AG09309 (cell line): ENCODE data around the gene CADM3.

Experiments
- DNase-seq: peaks from one replicate; pipeline ENCODE4 v3.0.0-alpha.2; 2010; ENCODE audit warnings: low read depth
- H3K4me3 ChIP-seq: 2 replicates; pipeline ENCODE4 v1.5.1; 2011; ENCODE audit warnings: mild to moderate bottlenecking, low read depth, low read length, moderate library complexity; ENCODE audit not compliant: control insufficient read depth
- CTCF ChIP-seq: IDR thresholded peaks from 2 replicates; pipeline ENCODE4 v1.5.1; 2011; ENCODE audit warnings: mild to moderate bottlenecking, low read depth, low read length, inconsistent platforms; ENCODE audit not compliant: insufficient read depth, control insufficient read depth; ENCODE audit errors: missing control alignments

The CADM3 gene

GRCh38 chr1:159208175-159208825 lies 36.9 kb downstream of the CADM3 start:
- no peak overlapping the region for H3K4me3 ChIP-seq
- TF ChIP-seq CTCF, result no peak
- DNase-seq, result no peak

- DNase-seq, result no peak
- no peak for TF ChIP-seq CTCF
Measured at GRCh38 chr1:159209061-159209460, 37.6 kb downstream of the CADM3 start.

GRCh38 chr1:159211331-159212136 lies 40.1 kb downstream of the CADM3 start:
- H3K4me3 ChIP-seq, result no peak overlapping the region
- peak; percentile 83 for TF ChIP-seq CTCF
- DNase-seq, result no peak

More at GRCh38 chr1:159209061-159209460, 37.6 kb downstream of the CADM3 start:
- H3K4me3 ChIP-seq, result no peak overlapping the region

- TF ChIP-seq CTCF, result no peak
- H3K4me3 ChIP-seq, result no peak overlapping the region
- DNase-seq, result no peak
Measured at GRCh38 chr1:159212596-159212995, 41.2 kb downstream of the CADM3 start.

- TF ChIP-seq CTCF, result peak; percentile 87
- no peak for DNase-seq
- H3K4me3 ChIP-seq, result no peak overlapping the region
Measured at GRCh38 chr1:159214149-159214760, 42.8 kb downstream of the CADM3 start.

- no peak for TF ChIP-seq CTCF
- H3K4me3 ChIP-seq, result no peak overlapping the region
- DNase-seq, result no peak
Measured at GRCh38 chr1:159218649-159219636, 47.5 kb downstream of the CADM3 start.
